Caco-2 (cell line): ENCODE measurements around the gene TTLL7. TPM values are rescaled to one million over a fixed set of nuclear protein-coding genes. Genes with fewer than 3 reads are reported as not detected.

Experiments
- BruUV-seq: library from RNA; stranded (reverse); fragments of 400-500 nt; replicated peaks from 2 replicates; lab custom pipeline; 2021; lab: Mats Ljungman, UMichigan
- CTCF ChIA-PET: fragments of 300-600 bp; sonication (Branson Sonifier 250); formaldehyde crosslinking; loops from one replicate; lab custom pipeline; 2022; ENCODE audit warnings: antibody characterized with exemption; lab: Charles Lee
- POLR2A ChIA-PET: fragments of 300-600 bp; sonication (Branson Sonifier 250); formaldehyde crosslinking; loops from one replicate; lab custom pipeline; 2022; ENCODE audit warnings: antibody characterized with exemption; lab: Charles Lee
- DNase-seq, 2 experiments: peaks; one replicate each; pipeline versions ENCODE4 v3.0.0 to v3.0.0-alpha.2; 2020 to 2022
- H3K27me3 ChIP-seq: replicated peaks from 2 replicates; pipeline ENCODE4 v1.6.0; 2011; ENCODE audit warnings: low read length; ENCODE audit not compliant: control insufficient read depth, insufficient read depth
- H3K36me3 ChIP-seq: 2 replicates; pipeline ENCODE4 v1.5.1; 2011; ENCODE audit warnings: low read length; ENCODE audit not compliant: control insufficient read depth, insufficient read depth
- H3K4me1 ChIP-seq: fragments of 250-450 bp; sonication (Bioruptor Pico); 2 replicates; pipeline ENCODE4 v1.5.1; 2020; ENCODE audit warnings: mild to moderate bottlenecking
- H3K4me3 ChIP-seq: 2 replicates; pipeline ENCODE4 v1.5.1; 2011; ENCODE audit warnings: low read depth, mild to moderate bottlenecking, control low read depth, low read length
- H3K9me3 ChIP-seq: fragments of 250-450 bp; sonication (Bioruptor Pico); 2 replicates; pipeline ENCODE4 v1.5.1; 2020; ENCODE audit warnings: mild to moderate bottlenecking, moderate library complexity
- H3K27ac Mint-ChIP-seq: one replicate; pipeline ENCODE4 v1.8.0; 2022; ENCODE audit warnings: mixed read lengths; ENCODE audit not compliant: unreplicated experiment
- H3K27me3 Mint-ChIP-seq: one replicate; pipeline ENCODE4 v1.8.0; 2022; ENCODE audit warnings: mixed read lengths; ENCODE audit not compliant: insufficient read depth, unreplicated experiment
- H3K36me3 Mint-ChIP-seq: one replicate; pipeline ENCODE4 v1.8.0; 2022; ENCODE audit warnings: mild to moderate bottlenecking, mixed read lengths; ENCODE audit not compliant: insufficient read depth, unreplicated experiment
- H3K4me1 Mint-ChIP-seq: one replicate; pipeline ENCODE4 v1.8.0; 2022; ENCODE audit warnings: low read depth, mixed read lengths; ENCODE audit not compliant: unreplicated experiment
- H3K4me3 Mint-ChIP-seq: one replicate; pipeline ENCODE4 v1.8.0; 2022; ENCODE audit warnings: mild to moderate bottlenecking, moderate library complexity, mixed read lengths; ENCODE audit not compliant: unreplicated experiment
- H3K9me3 Mint-ChIP-seq: one replicate; pipeline ENCODE4 v1.8.0; 2022; ENCODE audit warnings: mixed read lengths; ENCODE audit not compliant: unreplicated experiment
- intact Hi-C: fragments of 100-400 bp; cut with micrococcal nuclease; formaldehyde crosslinking; loops from one replicate; pipeline ENCODE4 v1.10.0; 2022; ENCODE audit not compliant: unreplicated experiment
- total RNA-seq: library from RNA; stranded (reverse); gene quantifications from 2 replicates; pipeline ENCODE4 v1.2.3, GENCODE V29; 2022
- TF ChIP-seq, protein P1 (sequence below), 2 experiments: fragments of 200-600 bp in 1 of 2; IDR thresholded peaks; 1 replicate in 1 of 2; 2 replicates in 1 of 2; pipeline versions ENCODE4 v1.5.1 to v1.8.0; 2011 to 2022; ENCODE audit warnings: antibody characterized with exemption in 1 of 2, control low read depth in 1 of 2, inconsistent platforms in 1 of 2, low read depth in 1 of 2, low read length in 1 of 2, mild to moderate bottlenecking in 1 of 2, moderate library complexity in 1 of 2; ENCODE audit not compliant: insufficient read depth in 1 of 2, severe bottlenecking in 1 of 2, unreplicated experiment in 1 of 2

TTLL7 gene
- total RNA-seq, 1 experiment from 2014 or later = 0.75 TPM

DNA sequence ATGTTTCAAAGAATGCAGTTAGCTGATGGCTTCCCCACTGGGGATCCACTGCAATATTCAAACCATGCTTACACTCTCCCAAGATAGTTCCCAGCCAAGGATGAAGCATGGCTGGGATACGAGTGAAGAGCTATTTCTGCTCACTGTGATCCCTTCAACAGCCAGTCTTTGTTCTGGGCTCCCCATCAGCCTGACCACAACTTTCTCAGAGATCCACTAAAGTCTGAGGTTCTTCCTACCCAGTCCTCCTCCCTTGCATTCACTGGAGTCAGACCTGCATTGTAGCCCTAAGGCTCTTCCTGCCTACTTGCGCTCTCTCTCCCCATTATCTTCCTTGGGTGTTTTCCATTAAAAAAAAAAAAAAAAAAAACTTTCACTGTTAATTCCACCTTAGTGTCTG, 101.4 kb downstream of the TTLL7 start:
- CTCF ChIA-PET = no interaction called here
- no peaks in the 10 kb centered on the region for H3K4me1 Mint-ChIP-seq

DNA sequence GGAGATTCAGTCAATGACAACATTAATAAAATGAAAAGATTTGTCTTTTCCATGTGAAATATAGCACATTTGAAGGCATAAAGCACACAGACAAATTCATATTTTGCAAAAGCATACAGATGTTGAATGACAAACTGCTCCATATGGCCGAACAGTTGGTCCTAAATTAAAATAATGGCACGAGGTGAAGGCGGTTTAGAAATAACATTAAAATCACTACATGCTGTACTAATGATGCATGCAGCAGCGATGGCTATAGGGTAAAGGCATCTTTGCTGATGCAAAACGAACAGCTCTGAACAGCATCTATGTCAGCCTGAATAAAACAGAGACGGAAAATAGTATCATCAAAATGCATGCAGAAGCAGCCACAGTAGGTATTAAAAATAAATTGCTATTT, 102.6 kb downstream of the TTLL7 start:
- H3K4me3 Mint-ChIP-seq = no peak overlapping the region
- ChIA-PET CTCF (no interaction called here), POLR2A (no interaction called here)
- no peaks in the 10 kb centered on the region for H3K36me3 ChIP-seq
- no peaks in the 10 kb centered on the region for H3K36me3 Mint-ChIP-seq
- no peak for DNase-seq
- BruUV-seq = no TSS peak
- TF ChIP-seq, protein P1, sequence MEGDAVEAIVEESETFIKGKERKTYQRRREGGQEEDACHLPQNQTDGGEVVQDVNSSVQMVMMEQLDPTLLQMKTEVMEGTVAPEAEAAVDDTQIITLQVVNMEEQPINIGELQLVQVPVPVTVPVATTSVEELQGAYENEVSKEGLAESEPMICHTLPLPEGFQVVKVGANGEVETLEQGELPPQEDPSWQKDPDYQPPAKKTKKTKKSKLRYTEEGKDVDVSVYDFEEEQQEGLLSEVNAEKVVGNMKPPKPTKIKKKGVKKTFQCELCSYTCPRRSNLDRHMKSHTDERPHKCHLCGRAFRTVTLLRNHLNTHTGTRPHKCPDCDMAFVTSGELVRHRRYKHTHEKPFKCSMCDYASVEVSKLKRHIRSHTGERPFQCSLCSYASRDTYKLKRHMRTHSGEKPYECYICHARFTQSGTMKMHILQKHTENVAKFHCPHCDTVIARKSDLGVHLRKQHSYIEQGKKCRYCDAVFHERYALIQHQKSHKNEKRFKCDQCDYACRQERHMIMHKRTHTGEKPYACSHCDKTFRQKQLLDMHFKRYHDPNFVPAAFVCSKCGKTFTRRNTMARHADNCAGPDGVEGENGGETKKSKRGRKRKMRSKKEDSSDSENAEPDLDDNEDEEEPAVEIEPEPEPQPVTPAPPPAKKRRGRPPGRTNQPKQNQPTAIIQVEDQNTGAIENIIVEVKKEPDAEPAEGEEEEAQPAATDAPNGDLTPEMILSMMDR (IDR thresholded peaks at IDR 0.05; ENCODE audit: insufficient read depth in 1 of 2, low read depth in 1 of 2, low read length in 1 of 2, severe bottlenecking in 1 of 2, unreplicated experiment in 1 of 2) = no peak
- no peaks in the 10 kb centered on the region for H3K4me1 Mint-ChIP-seq
- H3K9me3 Mint-ChIP-seq = no peaks in the 10 kb centered on the region
- no peaks in the 10 kb centered on the region for H3K9me3 ChIP-seq
- no peaks in the 10 kb centered on the region for H3K27me3 Mint-ChIP-seq
- no peak overlapping the region for H3K27ac Mint-ChIP-seq
- intact Hi-C loops = no loop called here
- no peaks in the 10 kb centered on the region for H3K4me1 ChIP-seq
- H3K27me3 ChIP-seq = no peaks in the 10 kb centered on the region
- no peak overlapping the region for H3K4me3 ChIP-seq

More for the DNA sequence above, 101.4 kb downstream of the TTLL7 start:
- no peaks in the 10 kb centered on the region for H3K27me3 Mint-ChIP-seq
- intact Hi-C loops = no loop called here
- TF ChIP-seq, protein P1 (IDR thresholded peaks at IDR 0.05; ENCODE audit: insufficient read depth in 1 of 2, low read depth in 1 of 2, low read length in 1 of 2, severe bottlenecking in 1 of 2, unreplicated experiment in 1 of 2) = no peak
- POLR2A ChIA-PET = no interaction called here
- H3K27ac Mint-ChIP-seq = no peak overlapping the region
- no peaks in the 10 kb centered on the region for H3K4me1 ChIP-seq
- no peaks in the 10 kb centered on the region for H3K36me3 ChIP-seq
- no peak for DNase-seq
- no peak overlapping the region for H3K4me3 ChIP-seq
- no peaks in the 10 kb centered on the region for H3K36me3 Mint-ChIP-seq
- no TSS peak for BruUV-seq
- no peaks in the 10 kb centered on the region for H3K9me3 ChIP-seq
- H3K9me3 Mint-ChIP-seq = no peaks in the 10 kb centered on the region
- no peak overlapping the region for H3K4me3 Mint-ChIP-seq
- H3K27me3 ChIP-seq = no peaks in the 10 kb centered on the region

DNA sequence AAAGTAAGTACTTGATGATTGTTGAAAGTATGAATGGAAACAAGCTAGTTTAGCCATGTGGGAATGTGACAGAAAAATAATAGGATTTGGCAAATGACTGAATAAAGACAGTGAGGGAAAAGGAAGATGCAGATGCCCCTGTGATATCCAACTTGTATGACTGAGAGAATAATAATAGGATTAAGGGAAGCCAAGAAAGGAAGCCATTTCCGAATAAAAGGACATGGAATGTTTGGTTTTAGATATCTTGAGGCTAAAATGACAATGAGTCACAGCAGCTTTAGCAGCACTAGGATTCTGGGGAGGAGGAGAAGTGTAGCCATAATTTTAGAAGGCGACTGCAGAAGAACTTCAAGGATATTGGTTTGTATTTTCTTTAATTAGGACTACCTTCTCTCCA, 109.2 kb downstream of the TTLL7 start:
- BruUV-seq = no TSS peak
- Mint-ChIP-seq H3K9me3 (no peaks in the 10 kb centered on the region), H3K27me3 (peaks cover 3% of the 10 kb centered on the region), H3K27ac (no peak overlapping the region), H3K4me1 (no peaks in the 10 kb centered on the region), H3K4me3 (no peak overlapping the region), H3K36me3 (no peaks in the 10 kb centered on the region)
- Histone ChIP-seq H3K36me3 (no peaks in the 10 kb centered on the region), H3K4me3 (no peak overlapping the region), H3K27me3 (no peaks in the 10 kb centered on the region), H3K9me3 (no peaks in the 10 kb centered on the region), H3K4me1 (no peaks in the 10 kb centered on the region)
- POLR2A ChIA-PET = no interaction called here
- DNase-seq = no peak
- intact Hi-C loops = no loop called here
- CTCF ChIA-PET = no interaction called here
- TF ChIP-seq, protein P1 (IDR thresholded peaks at IDR 0.05; ENCODE audit: insufficient read depth in 1 of 2, low read depth in 1 of 2, low read length in 1 of 2, severe bottlenecking in 1 of 2, unreplicated experiment in 1 of 2) = no peak
